Measurements from ENCODE around the gene CYBA. TPM values are rescaled to one million over a fixed set of nuclear protein-coding genes. Genes with fewer than 3 reads are reported as not detected.

The CYBA gene
- total and polyA plus RNA-seq, 2 of the 4 experiments (the other 2 are of a cell fraction): 65.6 to 169 TPM

- no peak overlapping the region for H4K5ac ChIP-seq (ENCODE audit: low read depth, low read length)
Observed at GRCh38 chr16:88688013-88688778, 37.3 kb upstream of the CYBA start.

More at GRCh38 chr16:88688013-88688778, 37.3 kb upstream of the CYBA start:
- no peak overlapping the region for H2BK20ac ChIP-seq (ENCODE audit: low read depth, low read length)
- no peak overlapping the region for H3K14ac ChIP-seq (replicated peaks; ENCODE audit: low read depth, low read length)
- H4K20me1 ChIP-seq (ENCODE audit: insufficient read depth, low read length): peaks cover 7% of the 10 kb centered on the region; the same call in 1 of the 2 replicates
- TF ChIP-seq MAFK (IDR thresholded peaks at IDR 0.05; ENCODE audit: low read depth, low read length) (no peak), RCOR1 (IDR thresholded peaks at IDR 0.05; ENCODE audit: insufficient replicate concordance, low read length) (no peak)
- dilution Hi-C loops (cut with HindIII; ENCODE audit: low sequenced_read_pairs, unreplicated experiment): no loop called here
- DNase-seq: no peak
- H4K91ac ChIP-seq (ENCODE audit: insufficient read depth, low read depth, low read length): no peak overlapping the region
- no peaks in the 10 kb centered on the region for H3K79me1 ChIP-seq (ENCODE audit: low read depth in 1 of 2, low read length in 2 of 2)
- no peaks in the 10 kb centered on the region for H3K9me3 ChIP-seq (ENCODE audit: control insufficient read depth, insufficient read depth, low read length)
- no peaks in the 10 kb centered on the region for H3K9me1 ChIP-seq (ENCODE audit: insufficient read depth, low read length)
- POLR2A ChIA-PET (ENCODE audit: unreplicated experiment): no interaction called here
- H2AK9ac ChIP-seq (replicated peaks; ENCODE audit: low read depth, low read length, poor library complexity): no peak overlapping the region
- H3K23ac ChIP-seq (ENCODE audit: low read depth, low read length): no peak overlapping the region
- H2BK120ac ChIP-seq (ENCODE audit: low read depth, low read length): no peak overlapping the region
- H3K4ac ChIP-seq (ENCODE audit: low read depth, low read length): no peak overlapping the region
- peaks cover 40% of the 10 kb centered on the region for H3K27me3 ChIP-seq (ENCODE audit: control insufficient read depth, insufficient read depth, low read length)
- peaks cover 7% of the 10 kb centered on the region; the same call in 1 of the 2 replicates for H3K4me1 ChIP-seq (ENCODE audit: control insufficient read depth, insufficient read depth, low read length)
- H4K8ac ChIP-seq (ENCODE audit: low read depth in 2 of 2, low read length in 2 of 2): no peak overlapping the region
- H3K27ac ChIP-seq (ENCODE audit: insufficient read depth, low read length): no peak overlapping the region
- no peak overlapping the region for H3K9ac ChIP-seq (ENCODE audit: low read depth, low read length)
- H3K56ac ChIP-seq (ENCODE audit: extremely low read depth, insufficient read depth, low read length): no peak overlapping the region
- ATAC-seq (ENCODE audit: low read depth): no peak
- H3K18ac ChIP-seq (ENCODE audit: low read depth, low read length): no peak overlapping the region
- no peaks in the 10 kb centered on the region for H3K36me3 ChIP-seq (ENCODE audit: control insufficient read depth, insufficient read depth, low read length)
- in situ Hi-C loops (cut with MboI; ENCODE audit: low sequenced_read_pairs): no loop called here
- no peak overlapping the region for H3K4me3 ChIP-seq (ENCODE audit: insufficient read depth, low read depth, low read length)
- H3K4me2 ChIP-seq (ENCODE audit: low read depth, low read length): no peak overlapping the region
- BruUV-seq (replicated peaks): no TSS peak
- CTCF ChIA-PET: interaction anchor here (0.7 kb wide), 1 partner anchor 1247 kb away, joined by 3 read pairs; no protein-coding TSS in a partner anchor
- H2BK15ac ChIP-seq (ENCODE audit: low read depth, low read length): no peak overlapping the region
- 41% methylated on average over 11 of the region's 28 CpGs; no CpG with 5 or more reads in 1 of the 2 experiments for WGBS, 2 experiments (ENCODE audit: extremely low coverage in 2 of 2, insufficient read length in 1 of 2)
- intact Hi-C loops (cut with micrococcal nuclease): no loop called here
- no peak overlapping the region for H2AFZ ChIP-seq (replicated peaks; ENCODE audit: low read length, poor library complexity)
- no peak overlapping the region for H2AK5ac ChIP-seq (ENCODE audit: low read depth, low read length)
- H2BK5ac ChIP-seq (ENCODE audit: low read depth, low read length, poor library complexity, severe bottlenecking): no peak overlapping the region

All from IMR-90 (cell line).